Measurements from ENCODE around the gene ATP6V0E2. TPM values are rescaled to one million over a fixed set of nuclear protein-coding genes. Genes with fewer than 3 reads are reported as not detected.
A peak's percentile ranks its signal among the peaks of the same experiment; 100 is the strongest.

Gene ATP6V0E2
- total and polyA plus RNA-seq, 12 donors = 17.5 to 101 (median 32.0) TPM

DNA sequence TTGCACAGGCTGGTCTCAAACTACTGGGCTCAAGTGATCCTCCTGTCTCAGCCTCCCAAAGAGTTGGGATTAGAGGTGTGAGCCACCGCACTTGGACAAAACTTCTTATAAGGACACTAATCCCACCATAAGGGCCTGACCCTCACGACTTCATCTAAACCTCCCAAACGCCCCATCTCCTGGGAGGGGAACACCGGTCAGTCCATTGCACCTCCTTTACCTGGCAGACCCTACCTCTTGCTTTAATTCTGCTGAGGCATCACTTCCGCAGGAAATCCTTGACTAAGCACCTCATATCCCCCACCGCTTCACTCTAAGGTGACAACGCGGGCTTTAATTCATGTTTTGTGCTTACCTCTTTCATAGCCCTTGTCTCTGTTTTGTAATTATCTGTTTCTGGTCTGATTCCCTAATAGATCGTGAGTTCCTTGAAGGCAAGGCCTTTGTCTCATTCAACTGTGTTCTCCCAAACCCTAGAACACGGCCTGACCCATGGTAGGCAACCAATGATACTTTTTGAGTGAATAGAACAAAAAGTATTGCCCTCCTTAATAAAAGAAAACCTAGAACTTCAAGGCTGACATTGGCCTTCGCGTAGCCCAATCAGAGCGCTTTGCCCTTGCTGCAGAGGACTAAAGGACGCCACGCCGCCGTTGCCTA, 36.1 kb upstream of the ATP6V0E2 start:
- Histone ChIP-seq H3K36me3 (replicated peaks in 1 of 2) (no peaks in the 10 kb centered on the region), H3K4me1 (replicated peaks in 1 of 2) (peaks cover 5 to 14% of the 10 kb centered on the region in 2 donors), H3K27me3 (no peaks in the 10 kb centered on the region), H3K9me3 (replicated peaks in 1 of 3) (no peaks in the 10 kb centered on the region), H3K27ac (peak overlapping the region in 1 of 5 donors; percentile 91), H3K4me3 (peak overlapping the region in 1 of 4 donors; percentile 77)
- intact Hi-C loops (cut with DNase I) = no loop called here
- WGBS, 4 donors = 26 to 30% (median 28%) methylated on average over 17 of the region's 17 CpGs
- TF ChIP-seq, protein P1, sequence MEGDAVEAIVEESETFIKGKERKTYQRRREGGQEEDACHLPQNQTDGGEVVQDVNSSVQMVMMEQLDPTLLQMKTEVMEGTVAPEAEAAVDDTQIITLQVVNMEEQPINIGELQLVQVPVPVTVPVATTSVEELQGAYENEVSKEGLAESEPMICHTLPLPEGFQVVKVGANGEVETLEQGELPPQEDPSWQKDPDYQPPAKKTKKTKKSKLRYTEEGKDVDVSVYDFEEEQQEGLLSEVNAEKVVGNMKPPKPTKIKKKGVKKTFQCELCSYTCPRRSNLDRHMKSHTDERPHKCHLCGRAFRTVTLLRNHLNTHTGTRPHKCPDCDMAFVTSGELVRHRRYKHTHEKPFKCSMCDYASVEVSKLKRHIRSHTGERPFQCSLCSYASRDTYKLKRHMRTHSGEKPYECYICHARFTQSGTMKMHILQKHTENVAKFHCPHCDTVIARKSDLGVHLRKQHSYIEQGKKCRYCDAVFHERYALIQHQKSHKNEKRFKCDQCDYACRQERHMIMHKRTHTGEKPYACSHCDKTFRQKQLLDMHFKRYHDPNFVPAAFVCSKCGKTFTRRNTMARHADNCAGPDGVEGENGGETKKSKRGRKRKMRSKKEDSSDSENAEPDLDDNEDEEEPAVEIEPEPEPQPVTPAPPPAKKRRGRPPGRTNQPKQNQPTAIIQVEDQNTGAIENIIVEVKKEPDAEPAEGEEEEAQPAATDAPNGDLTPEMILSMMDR (IDR thresholded peaks at IDR 0.05) = no peak
- no peak for TF ChIP-seq POLR2A (IDR thresholded peaks at IDR 0.05)
- DNase-seq = no peak

DNA sequence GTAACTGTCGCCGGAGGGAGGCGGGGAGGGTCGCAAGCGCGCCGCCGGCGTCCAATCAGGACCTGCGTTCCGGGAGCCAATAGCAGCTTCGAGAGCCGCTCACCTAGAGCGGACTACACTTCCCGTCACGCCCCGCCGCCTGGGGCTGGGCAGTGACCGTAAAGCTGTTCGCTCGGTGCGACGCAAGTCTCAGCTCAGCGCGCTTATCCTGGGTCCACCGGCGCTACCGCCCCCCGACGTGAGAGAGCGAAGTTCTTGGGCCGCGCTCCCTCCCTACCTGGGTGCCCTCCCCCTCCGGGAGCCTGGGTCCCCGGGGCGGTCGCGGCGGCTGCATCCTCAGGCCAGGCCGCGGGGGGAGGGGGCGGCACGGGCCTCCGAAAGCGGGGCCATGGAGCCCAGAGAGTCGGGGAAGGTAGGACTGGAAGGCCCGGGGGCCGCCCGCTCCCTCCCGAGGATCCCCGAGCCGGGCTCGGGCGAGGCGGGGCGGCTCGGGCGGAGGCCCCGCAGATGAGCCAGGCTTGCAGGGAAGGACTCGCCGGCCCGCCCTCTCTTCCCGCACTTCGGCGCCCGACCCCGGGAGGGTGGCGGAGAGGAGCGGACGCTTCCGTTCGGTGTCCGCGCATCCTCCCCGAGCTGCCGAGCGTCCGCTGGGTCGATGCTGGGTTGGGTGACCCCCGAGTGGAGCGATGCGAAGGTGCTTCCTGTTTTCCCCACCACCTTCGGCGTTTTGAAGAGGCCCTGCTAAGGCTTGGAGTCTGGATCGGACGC, 35.4 kb upstream of the ATP6V0E2 start, which contains the start of gene ZNF862:
Gene ZNF862, plus strand, starts transcription at position 152 of the 768 bp plus-strand sequence. Its CDS starts 237 bp downstream, at position 389.
- H3K27me3 ChIP-seq = no peaks in the 10 kb centered on the region
- H3K27ac ChIP-seq = peak within 1 kb of the TSS; percentile 28 to 91 (median 82)
- no peaks in the 10 kb centered on the region for H3K9me3 ChIP-seq (replicated peaks in 1 of 3)
- peaks cover 5 to 14% of the 10 kb centered on the region in 2 donors for H3K4me1 ChIP-seq (replicated peaks in 1 of 2)
- 0% methylated on average over 4 to 85 of the region's 86 CpGs for WGBS, 4 donors
- TF ChIP-seq, protein P1 (IDR thresholded peaks at IDR 0.05) = no peak
- peak; percentile 50 to 83 for TF ChIP-seq POLR2A (IDR thresholded peaks at IDR 0.05)
- peak; percentile 97 to 99 (median 98) for DNase-seq
- no peaks in the 10 kb centered on the region for H3K36me3 ChIP-seq (replicated peaks in 1 of 2)
- H3K4me3 ChIP-seq = peak within 1 kb of the TSS; percentile 13 to 96 (median 72)
- intact Hi-C loops (cut with DNase I) = no loop called here

DNA sequence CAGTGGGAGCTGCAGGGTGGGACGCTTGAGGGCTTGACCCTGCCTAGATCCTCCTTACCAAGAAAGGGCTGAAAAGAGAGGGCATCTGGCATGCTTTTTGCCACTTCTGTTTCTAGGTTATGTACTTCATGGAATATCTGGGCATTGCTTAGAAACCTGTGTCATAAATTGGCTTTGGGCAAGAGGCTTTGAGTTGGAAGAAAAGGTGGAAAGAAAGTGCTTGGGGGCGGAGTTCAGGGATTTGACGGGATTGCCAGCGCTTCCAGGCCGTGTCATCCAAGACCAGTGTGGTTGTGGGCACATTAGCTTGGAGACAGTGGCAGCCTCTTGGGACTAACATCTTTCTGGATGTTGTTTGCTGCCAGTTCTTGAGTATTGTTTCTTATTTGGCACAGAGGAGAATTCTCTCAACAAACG, 34.8 kb upstream of the ATP6V0E2 start:
- Histone ChIP-seq H3K27me3 (no peaks in the 10 kb centered on the region), H3K4me1 (replicated peaks in 1 of 2) (peaks cover 5 to 14% of the 10 kb centered on the region in 2 donors), H3K9me3 (replicated peaks in 1 of 3) (no peaks in the 10 kb centered on the region), H3K27ac (peak overlapping the region in 4 of 5 donors; percentile 28 to 91 (median 86)), H3K4me3 (peak overlapping the region; percentile 13 to 96 (median 72)), H3K36me3 (replicated peaks in 1 of 2) (no peaks in the 10 kb centered on the region)
- peak in 4 of 7 donors; percentile 18 to 65 (median 34) for DNase-seq
- intact Hi-C loops (cut with DNase I) = no loop called here
- TF ChIP-seq POLR2A (IDR thresholded peaks at IDR 0.05) = no peak
- TF ChIP-seq, protein P1 (IDR thresholded peaks at IDR 0.05) = no peak
- WGBS, 4 donors = 11 to 18% (median 18%) methylated on average over 6 of the region's 6 CpGs

DNA sequence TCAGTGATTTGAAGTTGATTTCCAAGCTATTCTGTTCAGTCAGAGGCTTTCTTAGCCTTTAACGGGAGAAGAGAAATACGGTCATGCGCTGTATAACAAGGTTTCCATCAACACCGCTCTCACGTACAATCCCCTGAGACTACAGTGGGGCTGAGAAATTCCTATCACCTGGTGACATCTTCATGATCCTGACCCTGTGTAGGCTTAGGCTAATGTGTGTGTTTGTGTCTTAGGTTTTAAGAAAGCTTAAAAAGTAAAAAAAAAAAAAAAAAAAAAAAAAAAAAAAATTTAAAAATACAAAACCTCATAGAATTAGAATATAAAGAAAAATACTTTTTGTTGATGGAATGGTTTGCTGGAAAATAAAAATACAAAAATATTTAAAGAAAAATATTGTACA, 33.8 kb upstream of the ATP6V0E2 start:
- Histone ChIP-seq H3K27ac (no peak overlapping the region), H3K36me3 (replicated peaks in 1 of 2) (no peaks in the 10 kb centered on the region), H3K4me3 (no peak overlapping the region), H3K4me1 (replicated peaks in 1 of 2) (peaks cover 5 to 14% of the 10 kb centered on the region in 2 donors), H3K9me3 (replicated peaks in 1 of 3) (no peaks in the 10 kb centered on the region), H3K27me3 (no peaks in the 10 kb centered on the region)
- no peak for DNase-seq
- TF ChIP-seq, protein P1 (IDR thresholded peaks at IDR 0.05) = no peak
- TF ChIP-seq POLR2A (IDR thresholded peaks at IDR 0.05) = no peak
- intact Hi-C loops (cut with DNase I) = no loop called here
- 93 to 97% (median 96%) methylated on average over 5 of the region's 5 CpGs for WGBS, 4 donors
